Activated naive CD4-positive, alpha-beta T cell treated with anti-CD3 and anti-CD28 coated beads, Interleukin-2, amount 50 U/mL, for 24 hours (primary cell): ENCODE data around the gene ARMC10.
"Not testable (repeated sequence)": the region's sequence is repeated elsewhere in the genome, so short reads cannot be mapped to it uniquely, and the experiment has no call there.

ENCODE experiments used
- H3K27ac Mint-ChIP-seq: one replicate; pipeline ENCODE4 v1.8.0; 2021; ENCODE audit warnings: mild to moderate bottlenecking, mixed read lengths
- H3K27me3 Mint-ChIP-seq: one replicate; pipeline ENCODE4 v1.8.0; 2021; ENCODE audit warnings: mixed read lengths
- H3K36me3 Mint-ChIP-seq: one replicate; pipeline ENCODE4 v1.8.0; 2021; ENCODE audit warnings: mixed read lengths
- H3K4me1 Mint-ChIP-seq: one replicate; pipeline ENCODE4 v1.8.0; 2021; ENCODE audit warnings: mixed read lengths
- H3K4me3 Mint-ChIP-seq: one replicate; pipeline ENCODE4 v1.8.0; 2021; ENCODE audit warnings: mild to moderate bottlenecking, mixed read lengths
- H3K9me3 Mint-ChIP-seq: one replicate; pipeline ENCODE4 v1.8.0; 2021; ENCODE audit warnings: mixed read lengths

Gene ARMC10

DNA sequence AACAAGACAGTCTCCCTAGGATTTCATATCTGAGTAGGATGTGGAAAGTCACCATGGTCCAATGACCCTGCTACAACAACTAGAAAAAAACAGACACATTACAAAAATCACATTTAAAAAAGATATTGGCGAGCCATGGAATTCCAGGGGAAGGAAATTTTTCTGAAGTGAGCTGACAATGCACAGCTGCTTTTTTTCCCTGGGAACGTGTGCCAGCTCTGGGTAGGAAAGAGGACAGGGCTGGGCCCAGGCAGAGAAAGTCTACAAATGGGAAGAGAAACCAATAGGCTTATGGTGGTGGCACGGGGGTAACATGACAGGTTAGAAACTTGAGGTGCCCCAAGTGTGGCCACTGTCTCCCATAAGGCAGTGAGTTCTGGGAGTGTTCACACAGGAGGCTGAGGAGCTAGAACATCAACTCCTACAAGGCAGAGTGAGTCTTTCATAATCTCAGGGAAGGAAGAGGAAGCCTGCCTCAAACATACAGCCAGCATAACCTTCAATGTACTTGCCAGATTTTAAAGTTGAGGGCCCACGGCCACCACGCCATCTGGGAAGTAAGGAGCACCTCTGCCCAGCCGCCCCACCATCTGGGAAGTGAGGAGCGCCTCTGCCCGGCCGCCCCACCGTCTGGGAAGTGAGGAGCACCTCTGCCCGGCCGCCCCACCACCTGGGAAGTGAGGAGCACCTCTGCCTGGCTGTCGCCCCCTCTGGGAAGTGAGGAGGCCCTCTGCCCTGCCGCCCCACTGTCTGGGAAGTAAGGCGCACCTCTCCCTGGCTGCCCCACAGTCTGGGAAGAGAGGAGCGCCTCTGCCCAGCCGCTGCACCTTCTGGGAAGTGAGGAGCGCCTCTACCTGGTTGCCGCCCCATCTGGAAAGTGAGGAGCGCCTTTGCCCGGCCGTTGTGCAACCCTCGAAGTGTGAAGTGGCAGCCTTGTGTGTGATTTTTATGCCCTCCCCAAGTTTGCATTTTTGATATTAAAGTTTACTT, 6.2 kb upstream of the ARMC10 start:
- Mint-ChIP-seq H3K27me3 (no peaks in the 10 kb centered on the region), H3K4me1 (peaks cover 8% of the 10 kb centered on the region), H3K4me3 (no peak overlapping the region), H3K9me3 (no peaks in the 10 kb centered on the region), H3K36me3 (peaks cover 1% of the 10 kb centered on the region), H3K27ac (no peak overlapping the region)

DNA sequence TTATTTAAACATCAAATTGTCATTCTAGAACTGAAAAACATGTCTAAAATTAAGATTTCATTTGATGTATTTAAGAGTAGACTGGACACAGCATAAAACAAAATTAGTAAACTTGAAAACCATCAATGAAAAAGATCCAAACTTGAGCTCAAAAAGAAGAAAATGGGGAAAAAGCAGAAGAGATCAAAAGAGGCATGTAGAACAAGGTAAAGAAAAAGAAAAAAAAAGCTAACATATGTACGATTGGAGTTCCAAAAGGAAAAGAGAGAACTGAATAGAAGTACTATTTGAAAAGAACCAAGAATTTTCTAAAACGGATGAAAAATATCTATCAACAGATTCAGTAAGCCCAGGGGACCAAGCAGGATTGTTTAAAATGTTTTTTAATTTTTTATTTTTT, 3.9 kb upstream of the ARMC10 start:
- Mint-ChIP-seq H3K4me3 (no peak overlapping the region), H3K27me3 (no peaks in the 10 kb centered on the region), H3K27ac (no peak overlapping the region), H3K36me3 (peaks cover 4% of the 10 kb centered on the region), H3K9me3 (no peaks in the 10 kb centered on the region), H3K4me1 (peaks cover 25% of the 10 kb centered on the region)

DNA sequence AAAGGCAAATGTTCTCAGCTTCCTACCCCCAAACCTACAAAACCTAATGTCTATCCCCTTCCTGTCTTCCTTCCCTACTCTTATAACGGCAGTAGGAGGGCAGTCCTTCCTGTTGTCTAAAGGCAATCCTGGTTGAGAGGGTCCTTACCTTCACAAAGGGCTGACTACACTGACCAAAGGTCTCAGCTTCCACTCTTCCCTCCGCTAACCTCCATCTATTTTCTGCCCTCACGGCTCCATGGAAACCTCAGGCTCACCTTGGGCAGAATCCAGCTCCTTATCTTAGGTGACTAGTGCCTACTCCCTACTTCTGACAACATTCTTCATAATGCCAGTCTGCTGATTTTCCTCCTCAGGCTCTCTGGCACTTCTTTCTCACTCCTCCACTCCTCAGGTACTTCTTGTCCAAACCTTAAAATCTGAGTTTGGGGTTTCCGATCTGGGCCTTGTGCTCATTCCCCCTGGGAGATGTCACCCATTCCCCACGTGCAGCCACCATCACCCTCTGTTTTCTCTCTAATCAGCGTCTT, 886 bp upstream of the ARMC10 start:
- Mint-ChIP-seq H3K9me3 (no peaks in the 10 kb centered on the region), H3K4me3 (peak overlapping the region; percentile 98), H3K36me3 (peaks cover 6% of the 10 kb centered on the region), H3K4me1 (peaks cover 46% of the 10 kb centered on the region), H3K27me3 (no peaks in the 10 kb centered on the region), H3K27ac (peak overlapping the region; percentile 97)

DNA sequence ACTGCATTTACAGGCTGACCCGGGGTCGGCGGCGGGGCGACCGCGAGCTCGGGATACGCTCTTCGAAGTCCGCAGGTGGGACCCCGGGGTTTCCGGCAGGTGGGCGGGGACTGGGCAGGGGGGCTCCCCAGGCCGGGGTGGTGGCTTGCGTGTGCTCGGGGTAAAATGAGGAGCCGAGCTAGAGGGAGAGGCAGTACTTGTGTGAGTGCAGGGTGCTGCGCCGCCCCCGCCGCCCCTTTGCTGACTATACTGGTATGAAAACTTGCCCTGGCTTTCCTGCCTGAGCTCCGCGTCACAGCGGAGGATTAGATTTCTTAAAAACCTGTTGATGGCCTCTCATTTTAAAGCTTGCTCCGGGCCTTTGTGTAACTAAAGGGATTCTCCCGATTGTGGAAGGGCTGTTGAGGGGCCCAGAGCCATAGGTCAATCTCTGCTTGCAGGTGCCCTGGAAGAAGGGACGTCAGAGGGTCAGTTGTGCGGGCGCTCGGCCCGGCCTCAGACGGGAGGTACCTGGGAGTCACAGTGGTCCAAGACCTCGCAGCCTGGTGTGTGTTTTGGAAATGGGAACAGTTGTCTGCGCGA, 488 bp downstream of the ARMC10 start:
- H3K4me3 Mint-ChIP-seq, result peak overlapping the region; percentile 97
- no peaks in the 10 kb centered on the region for H3K27me3 Mint-ChIP-seq
- H3K9me3 Mint-ChIP-seq, result no peaks in the 10 kb centered on the region
- peaks cover 8% of the 10 kb centered on the region for H3K36me3 Mint-ChIP-seq
- peak overlapping the region; percentile 96 for H3K27ac Mint-ChIP-seq
- peaks cover 55% of the 10 kb centered on the region for H3K4me1 Mint-ChIP-seq

DNA sequence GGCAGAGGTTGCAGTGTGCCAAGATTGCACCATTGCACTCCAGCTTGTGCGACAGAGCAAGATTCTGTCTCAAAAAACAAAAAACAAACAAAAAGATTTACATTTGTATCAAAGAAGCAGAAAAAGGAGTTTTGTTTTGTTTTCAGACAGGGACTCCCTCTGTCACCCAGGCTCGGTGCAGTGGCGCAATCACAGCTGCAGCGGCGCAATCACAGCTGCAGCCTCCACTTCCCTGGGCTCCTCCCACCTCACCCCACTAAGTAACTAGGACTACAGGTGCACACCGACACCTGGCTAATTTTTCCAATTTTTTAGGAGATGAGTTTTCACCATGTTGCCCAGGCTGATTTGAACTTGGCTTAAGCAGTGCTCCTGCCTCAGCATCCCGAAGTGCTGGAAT, 1.8 kb downstream of the ARMC10 start:
- Mint-ChIP-seq H3K9me3 (no peaks in the 10 kb centered on the region), H3K27ac (no peak overlapping the region), H3K4me1 (peaks cover 59% of the 10 kb centered on the region), H3K4me3 (peak overlapping the region; percentile 97), H3K27me3 (no peaks in the 10 kb centered on the region), H3K36me3 (peaks cover 8% of the 10 kb centered on the region)

DNA sequence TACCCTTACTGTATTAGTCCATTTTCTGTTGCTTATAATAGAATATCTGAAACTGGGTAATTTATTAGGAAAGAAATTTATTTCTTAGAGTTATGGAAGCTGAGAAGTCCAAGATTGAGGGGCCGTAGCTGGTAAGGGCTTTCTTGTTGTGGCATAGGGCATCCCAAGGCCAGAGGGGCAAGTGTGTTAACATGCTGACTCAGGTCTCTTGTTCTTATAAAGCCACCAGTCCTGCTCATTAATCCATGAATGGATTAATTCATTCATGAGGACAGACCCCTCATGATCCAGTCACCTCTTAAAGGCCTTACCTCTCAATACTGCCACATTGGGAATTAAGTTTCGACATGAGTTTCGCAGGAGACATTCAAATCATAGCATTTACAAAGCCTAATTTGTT, 2.4 kb downstream of the ARMC10 start:
- H3K36me3 Mint-ChIP-seq, result peaks cover 8% of the 10 kb centered on the region
- H3K4me3 Mint-ChIP-seq, result peak overlapping the region; percentile 19
- H3K27ac Mint-ChIP-seq, result no peak overlapping the region
- H3K4me1 Mint-ChIP-seq, result peaks cover 64% of the 10 kb centered on the region
- no peaks in the 10 kb centered on the region for H3K9me3 Mint-ChIP-seq
- no peaks in the 10 kb centered on the region for H3K27me3 Mint-ChIP-seq

DNA sequence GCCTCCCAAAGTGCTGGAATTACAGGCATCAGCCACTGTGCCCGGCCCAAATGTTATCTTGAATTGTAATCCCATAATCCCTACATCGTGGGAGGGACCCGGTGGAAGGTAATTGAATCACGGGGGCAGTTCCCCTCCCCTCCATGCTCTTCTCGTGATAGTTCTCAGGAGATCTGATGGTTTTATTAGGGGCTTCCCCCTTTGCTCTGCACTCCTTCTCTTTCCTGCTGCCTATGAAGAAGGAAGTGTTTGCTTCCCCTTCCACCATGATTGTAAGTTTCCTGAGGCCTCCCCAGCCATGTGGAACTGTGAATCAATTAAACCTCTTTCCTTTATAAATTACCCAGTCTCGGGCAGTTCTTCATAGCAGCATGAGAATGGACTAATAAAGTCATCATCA, 3.3 kb downstream of the ARMC10 start:
- H3K4me3 Mint-ChIP-seq, result peak overlapping the region; percentile 11
- H3K36me3 Mint-ChIP-seq, H3K27ac Mint-ChIP-seq, H3K9me3 Mint-ChIP-seq, H3K27me3 Mint-ChIP-seq: not testable (repeated sequence)
- H3K4me1 Mint-ChIP-seq, result peaks cover 63% of the 10 kb centered on the region

DNA sequence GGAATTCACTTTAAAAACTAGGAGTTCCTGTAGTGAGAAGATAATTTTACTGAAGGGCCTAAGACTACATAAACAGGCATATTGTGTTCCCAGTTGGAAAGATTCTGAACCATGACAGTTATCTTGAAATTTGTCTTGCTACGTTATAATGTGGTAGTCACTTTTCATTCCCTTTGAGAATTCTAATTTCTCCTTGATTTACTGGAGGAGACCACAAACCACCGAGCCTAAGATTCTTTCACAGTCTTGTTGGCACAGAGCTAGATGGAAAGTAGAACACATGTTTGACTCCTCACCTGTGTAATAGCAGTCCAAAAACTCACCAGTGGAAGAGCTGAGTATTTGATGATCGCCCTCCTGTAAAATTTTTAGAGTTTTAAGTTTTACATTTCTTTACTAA, 4.9 kb downstream of the ARMC10 start:
- no peaks in the 10 kb centered on the region for H3K27me3 Mint-ChIP-seq

DNA sequence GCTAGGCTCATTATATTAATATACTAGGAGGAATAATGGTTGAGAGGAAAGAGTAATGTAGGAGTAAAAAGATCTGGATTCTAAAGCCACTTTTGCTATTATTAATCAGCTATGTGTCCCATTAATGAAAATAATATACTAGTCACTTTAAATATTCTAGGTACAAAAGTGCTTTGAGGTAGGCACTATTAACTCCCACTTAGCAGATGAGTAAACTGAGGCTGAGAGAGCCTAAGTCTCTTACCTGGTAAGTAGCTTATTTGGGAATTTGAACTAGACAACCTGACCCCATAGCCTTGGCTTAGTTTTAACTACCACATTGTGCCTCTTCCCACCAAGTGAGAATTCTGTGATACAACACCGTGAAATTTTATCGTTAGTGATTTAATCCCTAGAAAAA, 6.0 kb downstream of the ARMC10 start:
- H3K27ac Mint-ChIP-seq, result no peak overlapping the region
- H3K36me3 Mint-ChIP-seq, result peaks cover 6% of the 10 kb centered on the region
- H3K9me3 Mint-ChIP-seq, result no peaks in the 10 kb centered on the region
- H3K4me3 Mint-ChIP-seq, result no peak overlapping the region
- H3K4me1 Mint-ChIP-seq, result peaks cover 45% of the 10 kb centered on the region
- no peaks in the 10 kb centered on the region for H3K27me3 Mint-ChIP-seq

More for the DNA sequence above, 4.9 kb downstream of the ARMC10 start:
- H3K9me3 Mint-ChIP-seq, result no peaks in the 10 kb centered on the region
- no peak overlapping the region for H3K4me3 Mint-ChIP-seq
- no peak overlapping the region for H3K27ac Mint-ChIP-seq
- H3K36me3 Mint-ChIP-seq, result peaks cover 8% of the 10 kb centered on the region
- peaks cover 51% of the 10 kb centered on the region for H3K4me1 Mint-ChIP-seq

DNA sequence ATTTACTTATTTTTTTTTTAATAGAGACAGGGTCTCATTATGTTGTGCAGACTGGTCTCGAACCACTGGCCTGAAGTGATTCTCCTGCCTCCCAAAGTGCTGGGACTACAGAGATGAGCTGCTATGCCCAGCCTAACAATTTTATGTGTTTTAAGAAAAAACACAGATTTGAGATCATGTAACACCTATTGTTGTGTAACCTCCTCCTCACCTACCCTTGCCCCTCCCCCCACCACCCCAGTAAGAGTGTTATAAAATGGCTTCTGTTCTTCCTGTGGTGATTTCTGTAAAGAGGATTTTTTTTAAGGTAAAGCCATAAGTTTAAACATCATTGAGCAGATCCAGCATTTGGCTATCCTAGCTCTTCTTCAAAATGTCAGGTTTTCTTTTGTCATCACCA, 7.6 kb downstream of the ARMC10 start:
- Mint-ChIP-seq H3K4me3 (no peak overlapping the region), H3K9me3 (no peaks in the 10 kb centered on the region), H3K4me1 (peaks cover 34% of the 10 kb centered on the region), H3K27me3 (no peaks in the 10 kb centered on the region), H3K36me3 (peaks cover 7% of the 10 kb centered on the region), H3K27ac (no peak overlapping the region)

DNA sequence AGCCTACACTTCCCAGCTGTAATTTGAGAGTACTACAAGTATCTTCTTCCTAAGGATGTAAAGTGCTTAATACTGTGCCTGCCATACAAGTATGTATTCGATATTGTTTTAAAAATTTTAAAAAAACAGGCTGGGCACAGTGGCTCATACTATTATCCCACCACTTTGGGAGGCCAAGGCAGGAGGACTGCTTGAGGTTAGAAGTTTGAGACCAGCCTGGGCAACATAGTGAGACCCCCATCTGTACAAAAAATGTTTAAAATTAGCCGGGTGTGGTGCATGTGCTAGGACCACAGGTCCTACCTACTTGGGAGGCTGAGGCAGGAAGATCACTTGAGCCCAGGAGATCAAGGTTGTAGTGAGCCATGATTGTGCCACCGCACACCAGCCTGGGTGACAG, 8.3 kb downstream of the ARMC10 start:
- no peak overlapping the region for H3K4me3 Mint-ChIP-seq
- H3K36me3 Mint-ChIP-seq, result peaks cover 8% of the 10 kb centered on the region
- H3K27me3 Mint-ChIP-seq, result no peaks in the 10 kb centered on the region
- H3K9me3 Mint-ChIP-seq, result no peaks in the 10 kb centered on the region
- peaks cover 27% of the 10 kb centered on the region for H3K4me1 Mint-ChIP-seq
- no peak overlapping the region for H3K27ac Mint-ChIP-seq

DNA sequence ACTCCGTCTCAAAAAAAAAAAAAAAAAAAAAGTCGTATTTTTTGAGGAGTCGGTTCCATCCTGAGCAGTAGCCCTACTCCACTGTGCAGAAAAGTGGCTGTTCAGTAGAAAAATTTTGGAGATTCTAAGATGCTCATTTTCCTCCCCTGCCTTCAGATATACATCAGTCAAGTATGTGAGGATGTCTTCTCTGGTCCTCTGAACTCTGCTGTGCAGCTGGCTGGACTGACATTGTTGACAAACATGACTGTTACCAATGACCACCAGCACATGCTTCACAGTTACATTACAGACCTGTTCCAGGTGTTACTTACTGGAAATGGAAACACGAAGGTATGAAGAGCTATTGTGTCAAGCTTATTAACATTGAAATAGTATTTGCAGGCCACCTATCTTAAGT, 17.4 kb downstream of the ARMC10 start:
- H3K36me3 Mint-ChIP-seq, result peaks cover 19% of the 10 kb centered on the region
- H3K9me3 Mint-ChIP-seq, H3K4me3 Mint-ChIP-seq, H3K27me3 Mint-ChIP-seq, H3K27ac Mint-ChIP-seq, H3K4me1 Mint-ChIP-seq: not testable (repeated sequence)

DNA sequence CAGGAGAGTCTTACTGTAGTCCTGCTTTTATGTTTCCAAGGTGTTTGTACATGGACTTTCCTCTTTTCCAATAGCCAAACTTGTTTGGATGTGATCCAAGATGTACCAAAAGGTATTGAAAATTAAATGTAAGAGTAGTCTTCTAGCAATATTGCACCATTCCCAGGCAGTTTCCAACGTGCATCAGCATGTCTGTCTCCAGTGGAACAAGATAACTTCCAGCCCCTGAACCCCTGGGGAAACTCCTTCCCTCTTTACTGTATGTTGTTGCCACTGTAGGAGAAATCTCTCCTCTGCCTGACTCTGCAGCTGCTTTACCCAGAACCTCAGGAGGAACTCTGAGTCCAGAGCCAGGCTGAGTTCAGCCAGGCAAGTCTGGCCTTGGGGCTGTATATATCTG, 18.5 kb downstream of the ARMC10 start:
- Mint-ChIP-seq H3K27me3 (no peaks in the 10 kb centered on the region), H3K36me3 (peaks cover 19% of the 10 kb centered on the region), H3K27ac (no peak overlapping the region), H3K9me3 (no peaks in the 10 kb centered on the region), H3K4me3 (no peak overlapping the region), H3K4me1 (no peaks in the 10 kb centered on the region)

DNA sequence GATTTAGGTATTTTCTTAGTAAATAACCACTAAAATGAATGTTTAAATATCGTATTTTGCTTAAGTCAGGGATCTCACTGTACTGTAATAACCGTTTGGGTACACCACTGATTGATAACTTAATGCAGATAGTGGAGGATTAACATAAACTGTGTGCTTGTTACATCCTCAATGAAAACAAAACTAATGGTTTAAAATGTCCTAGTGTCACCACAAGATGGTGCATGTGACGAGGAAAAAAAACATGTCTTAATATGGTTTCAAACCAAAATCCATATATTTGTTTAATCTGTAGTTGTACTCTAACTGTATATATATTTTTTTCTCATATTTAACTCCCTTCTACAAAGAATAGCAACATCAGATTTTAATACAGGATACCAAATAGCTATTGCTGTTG, 19.2 kb downstream of the ARMC10 start:
- Mint-ChIP-seq H3K36me3 (peaks cover 19% of the 10 kb centered on the region), H3K27me3 (no peaks in the 10 kb centered on the region), H3K9me3 (no peaks in the 10 kb centered on the region), H3K4me1 (no peaks in the 10 kb centered on the region), H3K27ac (no peak overlapping the region), H3K4me3 (no peak overlapping the region)

DNA sequence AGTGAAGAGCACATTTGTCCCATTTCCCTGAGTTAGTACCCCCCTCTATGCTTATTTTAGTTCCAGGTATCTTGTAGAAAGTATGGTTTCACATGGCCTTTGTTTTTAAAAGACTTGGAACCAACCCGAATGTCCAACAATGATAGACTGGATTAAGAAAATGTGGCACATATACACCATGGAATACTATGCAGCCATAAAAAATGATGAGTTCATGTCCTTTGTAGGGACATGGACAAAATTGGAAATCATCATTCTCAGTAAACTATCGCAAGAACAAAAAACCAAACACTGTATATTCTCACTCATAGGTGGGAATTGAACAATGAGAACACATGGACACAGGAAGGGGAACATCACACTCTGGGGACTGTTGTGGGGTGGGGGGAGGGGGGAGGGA, 20.6 kb downstream of the ARMC10 start:
- Mint-ChIP-seq H3K36me3 (peaks cover 19% of the 10 kb centered on the region), H3K27ac (peak overlapping the region; percentile 30)
- not testable (repeated sequence) for H3K4me1 Mint-ChIP-seq, H3K27me3 Mint-ChIP-seq, H3K9me3 Mint-ChIP-seq, H3K4me3 Mint-ChIP-seq

DNA sequence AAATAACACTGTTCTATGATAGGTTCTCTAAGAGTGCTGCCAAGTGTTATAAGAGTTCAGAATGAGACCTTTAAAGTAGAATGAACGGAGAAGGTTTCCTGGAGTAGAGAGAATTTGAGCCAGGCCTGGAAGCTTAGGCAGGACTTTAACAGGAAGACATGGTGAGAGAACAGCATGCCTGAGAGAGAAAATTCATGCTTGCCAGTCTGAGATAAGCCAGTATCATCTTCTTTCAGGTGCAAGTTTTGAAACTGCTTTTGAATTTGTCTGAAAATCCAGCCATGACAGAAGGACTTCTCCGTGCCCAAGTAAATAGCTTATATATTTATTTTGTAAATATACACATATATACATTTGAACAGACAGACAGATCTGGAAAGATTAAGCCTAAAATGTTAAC, 22.1 kb downstream of the ARMC10 start:
- no peak overlapping the region for H3K4me3 Mint-ChIP-seq
- no peaks in the 10 kb centered on the region for H3K9me3 Mint-ChIP-seq
- no peaks in the 10 kb centered on the region for H3K4me1 Mint-ChIP-seq
- no peak overlapping the region for H3K27ac Mint-ChIP-seq
- H3K36me3 Mint-ChIP-seq, result peaks cover 14% of the 10 kb centered on the region
- no peaks in the 10 kb centered on the region for H3K27me3 Mint-ChIP-seq
